ENCODE data around the gene LHX5. TPM values are rescaled to one million over a fixed set of nuclear protein-coding genes. Genes with fewer than 3 reads are reported as not detected.

Gene LHX5
- polyA plus RNA-seq, 3 donors: not detected

DNA sequence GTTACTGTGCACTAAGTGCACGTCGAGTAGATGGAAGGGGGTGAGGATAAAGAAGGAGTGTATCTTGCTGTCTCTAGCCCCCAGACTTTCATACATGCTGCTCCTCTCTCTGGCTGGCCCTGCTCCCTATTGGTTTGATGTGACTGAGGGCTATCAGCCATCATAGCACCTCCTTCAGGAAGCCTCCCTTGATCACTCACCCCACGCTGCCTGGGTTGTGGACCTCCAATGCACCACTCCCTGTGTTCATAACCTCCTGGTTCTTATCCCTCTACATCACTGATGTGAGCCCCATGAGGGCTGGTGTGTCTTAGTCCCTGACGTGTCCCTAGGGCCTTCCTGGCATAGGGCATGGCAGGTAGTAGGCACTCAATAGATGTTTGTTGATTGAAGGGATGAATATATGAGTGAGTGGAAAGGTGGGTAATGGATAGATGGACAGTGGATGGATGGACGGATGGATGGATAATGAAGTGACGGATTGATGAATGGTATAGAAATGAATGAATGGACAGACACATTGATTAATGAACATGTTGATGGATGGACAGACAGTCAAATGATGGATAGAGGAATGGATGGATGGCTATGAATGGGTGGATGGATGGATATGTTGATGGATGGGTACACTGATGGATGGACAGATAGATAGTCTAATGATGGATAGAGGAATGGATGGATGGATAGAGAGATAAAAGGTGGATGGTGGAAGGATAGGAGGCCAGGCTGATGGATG, 34.5 kb downstream of the LHX5 start:
- Histone ChIP-seq H3K36me3 (replicated peaks in 1 of 2; ENCODE audit: control insufficient read depth in 1 of 2, insufficient read depth in 2 of 2, low read length in 2 of 2) (no peaks in the 10 kb centered on the region), H3K27me3 (ENCODE audit: control insufficient read depth in 2 of 2, insufficient read depth in 2 of 2, low read length in 2 of 2) (no peaks in the 10 kb centered on the region), H3K79me2 (ENCODE audit: insufficient read depth, low read length) (no peaks in the 10 kb centered on the region), H3K9ac (ENCODE audit: insufficient read depth, low read length, poor library complexity, severe bottlenecking) (no peak overlapping the region), H2AFZ (ENCODE audit: insufficient read depth, low read depth, low read length, poor library complexity, severe bottlenecking) (no peak overlapping the region), H3K4me1 (ENCODE audit: control insufficient read depth in 1 of 2, insufficient read depth in 2 of 2, low read length in 2 of 2) (no peaks in the 10 kb centered on the region), H3K27ac (ENCODE audit: low read depth in 1 of 2, low read length in 2 of 2) (no peak overlapping the region), H3K4me2 (replicated peaks; ENCODE audit: extremely low read depth, low read length, poor library complexity, severe bottlenecking) (no peak overlapping the region), H3K9me3 (replicated peaks in 1 of 2; ENCODE audit: control insufficient read depth in 1 of 2, insufficient read depth in 1 of 2, low read length in 2 of 2) (no peaks in the 10 kb centered on the region), H4K20me1 (ENCODE audit: insufficient read depth, low read length) (no peaks in the 10 kb centered on the region), H3K4me3 (replicated peaks in 1 of 3; ENCODE audit: low read depth in 2 of 3, low read length in 3 of 3) (no peak overlapping the region)
- H3K36me3 Mint-ChIP-seq: no peaks in the 10 kb centered on the region
- H3K4me1 Mint-ChIP-seq: no peaks in the 10 kb centered on the region
- no peak overlapping the region for H3K4me3 Mint-ChIP-seq
- no peaks in the 10 kb centered on the region for H3K9me3 Mint-ChIP-seq
- DNase-seq: no peak
- TF ChIP-seq, protein P1, sequence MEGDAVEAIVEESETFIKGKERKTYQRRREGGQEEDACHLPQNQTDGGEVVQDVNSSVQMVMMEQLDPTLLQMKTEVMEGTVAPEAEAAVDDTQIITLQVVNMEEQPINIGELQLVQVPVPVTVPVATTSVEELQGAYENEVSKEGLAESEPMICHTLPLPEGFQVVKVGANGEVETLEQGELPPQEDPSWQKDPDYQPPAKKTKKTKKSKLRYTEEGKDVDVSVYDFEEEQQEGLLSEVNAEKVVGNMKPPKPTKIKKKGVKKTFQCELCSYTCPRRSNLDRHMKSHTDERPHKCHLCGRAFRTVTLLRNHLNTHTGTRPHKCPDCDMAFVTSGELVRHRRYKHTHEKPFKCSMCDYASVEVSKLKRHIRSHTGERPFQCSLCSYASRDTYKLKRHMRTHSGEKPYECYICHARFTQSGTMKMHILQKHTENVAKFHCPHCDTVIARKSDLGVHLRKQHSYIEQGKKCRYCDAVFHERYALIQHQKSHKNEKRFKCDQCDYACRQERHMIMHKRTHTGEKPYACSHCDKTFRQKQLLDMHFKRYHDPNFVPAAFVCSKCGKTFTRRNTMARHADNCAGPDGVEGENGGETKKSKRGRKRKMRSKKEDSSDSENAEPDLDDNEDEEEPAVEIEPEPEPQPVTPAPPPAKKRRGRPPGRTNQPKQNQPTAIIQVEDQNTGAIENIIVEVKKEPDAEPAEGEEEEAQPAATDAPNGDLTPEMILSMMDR (IDR thresholded peaks at IDR 0.05): no peak
- H3K27me3 Mint-ChIP-seq (ENCODE audit: low read depth in 3 of 3): peaks cover 2 to 8% (median 5%) of the 10 kb centered on the region in 3 donors
- WGBS (ENCODE audit: insufficient coverage): 90% methylated on average over 3 of the region's 6 CpGs
- no peak overlapping the region for H3K27ac Mint-ChIP-seq
- intact Hi-C loops (cut with micrococcal nuclease): no loop called here

DNA sequence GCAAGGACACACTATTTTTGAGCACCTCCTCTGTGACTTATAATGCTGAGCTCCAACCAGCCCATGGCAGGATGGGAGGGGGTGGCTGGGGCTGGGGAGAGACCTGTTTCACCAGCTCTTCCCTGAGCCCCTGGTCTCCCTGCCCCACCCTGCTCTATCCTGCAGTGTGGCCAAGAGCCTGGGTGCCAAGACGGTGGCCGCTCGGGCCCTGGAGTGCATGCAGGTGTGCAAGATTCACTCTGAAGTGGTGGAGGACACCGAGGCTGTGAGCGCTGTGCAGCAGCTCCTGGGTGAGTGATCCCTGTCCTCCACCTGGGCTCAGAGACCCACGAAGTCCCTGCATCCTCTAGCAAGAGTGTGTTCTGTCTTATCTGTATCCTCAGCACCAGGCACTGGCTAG, 35.1 kb downstream of the LHX5 start:
- Histone ChIP-seq H3K9me3 (replicated peaks in 1 of 2; ENCODE audit: control insufficient read depth in 1 of 2, insufficient read depth in 1 of 2, low read length in 2 of 2) (no peaks in the 10 kb centered on the region), H3K27me3 (ENCODE audit: control insufficient read depth in 2 of 2, insufficient read depth in 2 of 2, low read length in 2 of 2) (no peaks in the 10 kb centered on the region), H3K9ac (ENCODE audit: insufficient read depth, low read length, poor library complexity, severe bottlenecking) (no peak overlapping the region), H4K20me1 (ENCODE audit: insufficient read depth, low read length) (no peaks in the 10 kb centered on the region), H3K4me1 (ENCODE audit: control insufficient read depth in 1 of 2, insufficient read depth in 2 of 2, low read length in 2 of 2) (no peaks in the 10 kb centered on the region), H3K27ac (ENCODE audit: low read depth in 1 of 2, low read length in 2 of 2) (no peak overlapping the region), H2AFZ (ENCODE audit: insufficient read depth, low read depth, low read length, poor library complexity, severe bottlenecking) (no peak overlapping the region), H3K4me2 (replicated peaks; ENCODE audit: extremely low read depth, low read length, poor library complexity, severe bottlenecking) (no peak overlapping the region), H3K36me3 (replicated peaks in 1 of 2; ENCODE audit: control insufficient read depth in 1 of 2, insufficient read depth in 2 of 2, low read length in 2 of 2) (no peaks in the 10 kb centered on the region), H3K79me2 (ENCODE audit: insufficient read depth, low read length) (no peaks in the 10 kb centered on the region), H3K4me3 (replicated peaks in 1 of 3; ENCODE audit: low read depth in 2 of 3, low read length in 3 of 3) (no peak overlapping the region)
- DNase-seq: no peak
- TF ChIP-seq, protein P1 (IDR thresholded peaks at IDR 0.05): no peak
- H3K27ac Mint-ChIP-seq: no peak overlapping the region
- H3K9me3 Mint-ChIP-seq: no peaks in the 10 kb centered on the region
- no peaks in the 10 kb centered on the region for H3K4me1 Mint-ChIP-seq
- peaks cover 4 to 9% (median 4%) of the 10 kb centered on the region in 3 donors for H3K27me3 Mint-ChIP-seq (ENCODE audit: low read depth in 3 of 3)
- intact Hi-C loops (cut with micrococcal nuclease): no loop called here
- 98% methylated on average over 5 of the region's 6 CpGs for WGBS (ENCODE audit: insufficient coverage)
- no peak overlapping the region for H3K4me3 Mint-ChIP-seq
- no peaks in the 10 kb centered on the region for H3K36me3 Mint-ChIP-seq
